NCI-H1436 treated with DMSO at 0.1 percent for 48 hours (cell line): Measurements from ENCODE around the gene GPRIN1.

Experiments
- DNase-seq: peaks from one replicate; lab custom pipeline; 2025; lab: John Stamatoyannopoulos, UW

Gene GPRIN1

DNA sequence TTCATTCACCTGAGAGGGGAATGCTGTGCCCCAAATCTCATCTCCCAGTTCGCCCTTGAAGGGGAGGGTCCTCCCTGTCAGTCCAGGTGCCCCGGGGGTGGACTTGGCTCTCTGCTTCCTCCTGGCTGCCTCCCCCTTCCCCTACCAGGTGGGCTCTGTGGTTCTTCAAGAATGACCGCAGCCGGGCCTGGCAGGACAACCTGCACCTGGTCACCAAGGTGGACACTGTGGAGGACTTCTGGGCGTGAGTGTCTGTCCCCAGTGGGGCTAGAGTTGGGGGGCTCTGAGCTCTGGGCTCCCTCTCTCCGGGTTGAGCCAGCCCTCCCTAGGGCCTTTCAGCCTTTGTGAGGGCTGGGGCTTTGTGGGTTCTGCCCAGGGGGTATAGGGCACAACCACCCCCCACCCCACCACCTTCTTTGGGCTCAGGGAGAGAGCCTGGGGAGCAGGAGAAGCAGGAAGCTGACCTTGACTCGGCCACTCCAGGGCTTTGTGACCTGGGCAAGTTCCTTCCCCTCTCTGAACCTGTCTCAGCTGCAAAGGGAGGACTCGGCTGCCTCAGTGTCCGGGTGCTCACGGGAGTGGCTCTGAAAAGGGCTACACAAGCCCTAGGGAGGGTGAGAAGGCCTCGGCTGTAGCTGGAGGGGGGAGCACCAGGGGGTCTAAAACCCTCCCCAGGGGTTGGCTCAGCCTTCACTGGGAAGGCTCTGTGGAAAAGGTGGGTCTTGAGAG is 33.7 kb upstream of the GPRIN1 start:
- no peak for DNase-seq

DNA sequence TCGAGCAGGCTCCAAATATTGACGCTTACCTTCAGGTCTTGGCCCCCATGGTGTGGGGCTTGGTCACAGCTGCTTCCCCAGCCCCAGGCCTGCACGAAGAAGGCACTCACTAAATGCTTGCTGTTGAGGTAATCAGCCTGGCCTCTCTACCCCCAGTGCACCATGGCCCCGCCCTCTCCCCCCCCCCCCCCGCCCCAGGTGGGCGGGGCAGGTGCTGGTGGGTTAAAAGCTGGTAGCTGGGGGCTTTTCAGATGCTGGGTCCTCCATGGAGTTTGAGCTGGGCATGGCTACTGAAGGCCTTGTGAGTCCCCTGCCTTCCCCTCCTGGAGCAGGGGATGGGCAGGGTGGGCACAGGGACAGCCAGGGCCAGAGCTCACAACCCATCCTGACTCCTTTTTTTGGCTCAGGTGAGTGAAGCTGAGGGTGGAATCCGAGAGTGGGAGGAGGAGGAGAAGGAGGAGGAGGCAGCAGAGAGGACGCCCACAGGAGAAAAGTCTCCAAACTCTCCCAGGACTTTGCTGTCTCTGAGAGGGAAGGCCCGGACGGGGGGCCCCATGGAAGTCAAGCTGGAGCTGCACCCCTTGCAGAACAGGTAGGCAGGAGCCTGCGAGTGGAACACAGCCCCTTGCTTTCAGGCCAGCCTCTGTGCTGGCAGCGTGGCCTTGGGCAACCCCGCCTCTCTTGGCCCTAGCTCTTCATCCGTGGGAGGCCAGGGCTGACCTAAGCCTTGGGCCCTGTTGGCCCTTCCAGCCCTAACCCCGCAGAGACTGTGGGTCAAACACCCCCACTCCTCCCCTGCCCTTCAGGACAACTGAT is 32.9 kb upstream of the GPRIN1 start:
- DNase-seq = no peak

DNA sequence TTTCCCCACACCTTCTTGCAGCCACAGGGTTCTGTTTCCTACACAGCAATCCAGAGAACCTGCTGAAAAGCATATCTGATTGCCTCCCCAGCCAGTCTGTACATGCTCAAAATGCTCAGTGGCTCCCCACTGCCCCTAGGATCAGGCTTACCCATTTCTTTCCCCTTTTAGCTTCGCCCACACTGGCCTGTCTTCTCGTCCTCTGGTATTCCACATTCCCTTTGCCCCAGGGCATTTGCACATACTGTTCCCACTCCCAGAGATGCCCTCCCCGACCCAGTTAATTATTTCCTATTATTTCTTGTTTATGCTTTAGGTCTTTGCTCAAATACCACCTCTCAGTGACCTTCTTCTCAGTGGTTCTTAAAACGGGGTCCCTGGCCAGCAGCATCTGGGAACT is 30.7 kb upstream of the GPRIN1 start:
- DNase-seq = no peak

DNA sequence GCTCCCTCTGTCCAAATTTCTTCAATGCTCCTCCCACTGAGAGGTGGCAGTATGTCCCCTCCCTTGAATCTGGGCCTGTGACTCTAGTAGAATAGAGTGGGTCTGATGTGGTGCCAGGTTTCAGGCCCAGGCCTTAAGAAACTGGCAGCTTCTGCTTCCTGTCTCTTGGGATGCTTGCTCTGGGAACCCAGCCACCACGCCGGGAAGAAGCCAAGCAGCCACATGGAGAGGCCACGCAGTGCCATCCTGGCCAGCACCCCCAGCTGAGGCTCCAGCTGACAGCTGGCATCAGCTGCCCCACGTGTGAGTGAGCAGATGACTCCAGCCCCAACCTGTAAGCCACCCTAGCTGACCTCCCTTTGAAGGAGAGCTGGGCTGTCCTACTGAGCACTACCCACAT is 30.0 kb upstream of the GPRIN1 start:
- DNase-seq = no peak

- no peak for DNase-seq
Measured at GRCh38 chr5:176639208-176639607, 29.3 kb upstream of the GPRIN1 start.

DNA sequence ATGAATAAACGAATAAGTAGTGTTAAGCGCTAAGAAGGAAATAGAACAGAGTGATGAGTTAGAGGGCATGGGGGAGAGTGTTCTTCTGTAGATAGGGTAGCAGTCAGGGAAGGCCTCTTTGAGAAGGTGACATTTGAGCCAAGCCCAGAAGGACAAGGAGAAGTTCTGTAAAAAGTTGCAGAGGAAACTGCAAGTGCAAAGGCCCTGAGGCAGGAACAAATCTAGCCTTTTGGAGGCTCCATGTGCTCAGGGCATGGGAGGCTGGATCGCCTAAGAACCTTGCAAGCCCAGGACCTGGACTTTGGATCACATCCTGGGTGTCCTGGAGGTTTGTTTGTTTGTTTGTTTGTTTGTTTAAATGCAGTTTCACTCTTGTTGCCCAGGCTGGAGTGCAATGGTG is 28.5 kb upstream of the GPRIN1 start:
- DNase-seq = no peak

- DNase-seq = no peak
Measured at GRCh38 chr5:176637556-176637955, 27.6 kb upstream of the GPRIN1 start.

DNA sequence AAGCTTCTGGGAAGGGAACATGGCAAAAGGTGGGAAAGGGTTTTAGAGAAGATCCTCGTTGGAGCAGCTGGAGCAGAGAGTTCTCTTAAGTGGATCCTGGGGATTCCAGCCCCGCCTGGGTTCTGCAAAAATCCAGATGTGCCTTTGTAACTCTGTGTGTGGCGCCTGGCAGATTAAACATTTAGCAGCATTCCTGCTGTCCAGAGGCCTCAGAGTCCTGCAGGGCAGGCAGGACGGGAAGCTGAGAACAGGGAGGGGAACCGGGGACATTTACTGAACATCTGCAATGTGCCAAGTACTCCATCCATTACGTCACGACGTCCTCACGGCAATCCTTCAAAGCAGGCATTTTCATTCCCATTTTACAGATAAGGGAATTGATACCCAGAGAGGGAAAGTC is 26.5 kb upstream of the GPRIN1 start:
- no peak for DNase-seq

DNA sequence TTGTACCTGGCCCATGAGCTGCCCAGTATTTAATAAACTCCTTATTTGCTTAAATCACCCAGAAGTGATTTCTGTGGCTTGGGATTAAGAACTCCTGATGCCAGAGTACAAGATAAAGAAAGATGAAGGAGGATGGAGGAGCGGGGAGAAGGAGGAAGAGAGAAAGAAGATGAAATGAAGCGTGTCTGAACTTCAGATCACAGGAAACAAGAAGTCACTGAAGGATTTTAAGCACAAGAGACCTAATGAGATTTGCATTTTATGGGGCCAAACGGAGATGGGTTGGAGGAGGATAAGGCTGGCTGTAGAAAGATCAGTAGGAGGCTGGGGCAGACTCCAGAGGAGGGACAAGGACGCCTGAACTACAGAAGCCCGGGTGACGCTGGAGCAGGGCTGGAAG is 23.6 kb upstream of the GPRIN1 start:
- no peak for DNase-seq

DNA sequence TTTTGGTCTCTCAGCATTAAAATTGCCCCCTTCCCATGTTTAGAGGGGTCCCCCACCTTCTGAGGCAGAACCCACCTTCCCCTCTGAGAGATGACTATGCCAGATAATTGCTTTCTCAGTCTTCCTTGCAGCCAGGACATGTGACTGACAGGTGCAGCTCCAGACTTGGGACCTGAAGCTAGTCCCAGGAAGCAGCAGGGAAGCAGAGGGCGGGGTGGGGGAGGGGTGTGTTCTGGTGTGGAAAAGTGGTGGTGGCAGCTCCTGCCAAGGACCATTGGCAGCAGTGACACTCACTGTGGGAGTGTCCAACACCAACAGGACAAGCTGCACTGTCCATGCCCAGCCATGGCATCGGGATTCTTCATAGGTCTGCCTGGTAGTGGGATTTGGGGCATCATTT is 22.8 kb upstream of the GPRIN1 start:
- DNase-seq = no peak

DNA sequence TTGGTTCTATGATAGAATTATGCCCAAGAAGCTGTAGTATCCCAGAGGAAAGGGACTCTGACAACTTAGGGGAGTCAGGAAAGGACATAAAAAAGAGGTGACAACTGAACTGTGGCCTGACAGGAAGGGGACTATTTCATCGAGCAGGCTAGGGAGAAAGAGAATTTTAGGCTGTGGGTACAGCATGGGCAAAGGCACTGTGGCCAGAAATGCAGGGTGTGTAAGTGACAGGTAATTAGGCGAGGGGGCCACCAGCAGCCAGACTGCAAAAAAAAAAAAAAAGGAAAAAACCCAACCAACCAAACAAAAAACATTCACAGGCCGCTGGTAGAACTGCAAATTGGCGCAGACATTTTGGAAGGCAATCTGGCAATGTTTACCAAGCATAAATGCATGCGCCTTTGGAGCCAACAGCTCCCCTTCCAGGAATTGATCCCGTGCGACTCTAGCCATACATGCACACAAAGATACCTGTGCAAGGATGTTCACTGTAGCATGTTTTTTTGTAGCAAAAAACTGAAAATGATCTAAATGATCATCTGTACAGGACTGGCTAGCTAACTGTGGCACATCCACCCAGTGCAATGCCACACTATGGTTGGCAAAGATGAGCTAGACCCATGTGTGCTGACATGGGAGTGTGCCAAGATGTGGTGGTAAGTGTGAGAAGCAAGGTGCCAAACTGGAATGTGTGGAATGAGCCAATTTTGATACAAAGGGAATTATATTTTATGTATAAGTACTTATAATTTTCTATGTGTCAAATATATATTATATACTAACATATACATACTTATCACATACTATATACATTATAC is 21.6 kb upstream of the GPRIN1 start:
- no peak for DNase-seq

- no peak for DNase-seq
Measured at GRCh38 chr5:176630681-176631222, 20.8 kb upstream of the GPRIN1 start.

DNA sequence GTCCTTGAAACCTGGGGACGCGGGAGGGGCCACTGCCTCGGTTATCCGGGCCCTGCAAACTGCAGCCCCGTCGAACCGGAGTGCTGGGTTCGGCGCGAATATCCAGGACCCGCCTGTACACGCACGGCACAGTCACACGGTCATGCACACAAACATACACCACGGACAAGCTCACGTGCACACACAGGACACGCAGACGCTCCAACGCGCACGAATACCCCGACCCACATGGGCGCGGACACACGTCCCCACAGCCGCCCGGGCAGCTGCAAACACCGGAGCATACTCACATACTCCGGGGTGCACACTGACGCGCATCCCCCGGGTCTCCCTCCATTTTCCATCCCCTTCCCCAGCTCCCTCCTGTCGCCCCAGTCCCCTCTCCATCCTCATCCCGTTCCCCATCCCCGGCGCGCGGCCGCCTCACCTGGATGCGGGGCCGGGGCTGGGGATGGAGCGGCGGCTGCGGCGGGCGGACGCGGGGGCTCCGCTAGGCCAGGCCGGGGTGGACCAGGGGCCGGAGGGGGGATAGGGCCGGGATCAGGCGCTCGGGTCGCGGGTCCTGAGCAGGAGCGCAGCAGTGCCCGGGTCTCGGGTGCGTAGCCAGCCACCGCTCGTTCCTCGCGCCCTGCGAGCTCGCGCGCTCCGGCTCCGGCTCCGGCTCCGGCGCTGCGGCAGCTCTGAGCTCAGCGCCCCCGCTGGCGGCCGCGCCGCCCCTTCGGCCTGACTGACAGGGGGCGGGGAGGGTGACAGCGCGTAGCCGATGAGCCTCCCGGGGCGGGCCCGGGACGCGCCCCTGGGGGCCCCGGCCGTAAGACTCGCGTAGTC is 20.1 kb upstream of the GPRIN1 start, which contains the start of the genes EIF4E1B and SNCB:
Gene EIF4E1B (plus strand): TSS at position 823 of the 828 bp plus-strand sequence. CDS start 12,113 bp downstream, outside the sequence.
Gene SNCB (minus strand): TSS at position 682 of the 828 bp plus-strand sequence. CDS start 880 bp downstream, outside the sequence.
- DNase-seq = no peak

DNA sequence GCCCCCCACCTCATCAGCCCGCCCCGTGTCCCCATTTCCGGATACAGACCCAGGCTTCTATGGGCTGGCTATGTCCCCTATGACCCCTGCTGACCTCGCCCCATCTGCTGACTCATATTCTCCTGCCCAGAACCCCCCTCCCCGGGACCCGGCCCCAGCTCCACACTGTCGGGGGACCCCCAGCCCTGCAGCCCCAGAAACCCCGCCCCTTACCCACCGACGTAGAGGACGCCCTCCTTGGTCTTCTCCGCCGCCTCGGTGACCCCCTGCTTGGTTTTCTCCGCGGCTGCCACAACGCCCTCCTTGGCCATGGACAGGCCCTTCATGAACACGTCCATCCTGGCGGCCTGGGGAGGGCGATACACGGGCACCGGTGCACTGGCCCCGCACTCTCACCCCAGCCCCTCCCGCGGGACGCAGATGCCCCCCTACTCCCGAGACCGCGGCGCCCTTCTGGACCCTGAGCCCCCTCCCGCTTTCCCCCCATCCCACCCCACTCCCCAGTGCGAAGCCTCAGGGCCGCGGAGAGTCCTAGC is 19.4 kb upstream of the GPRIN1 start:
- no peak for DNase-seq

GRCh38 chr5:176628406-176629228 is 18.7 kb upstream of the GPRIN1 start:
- DNase-seq = no peak

- DNase-seq = no peak
Measured at GRCh38 chr5:176627582-176627981, 17.6 kb upstream of the GPRIN1 start.

DNA sequence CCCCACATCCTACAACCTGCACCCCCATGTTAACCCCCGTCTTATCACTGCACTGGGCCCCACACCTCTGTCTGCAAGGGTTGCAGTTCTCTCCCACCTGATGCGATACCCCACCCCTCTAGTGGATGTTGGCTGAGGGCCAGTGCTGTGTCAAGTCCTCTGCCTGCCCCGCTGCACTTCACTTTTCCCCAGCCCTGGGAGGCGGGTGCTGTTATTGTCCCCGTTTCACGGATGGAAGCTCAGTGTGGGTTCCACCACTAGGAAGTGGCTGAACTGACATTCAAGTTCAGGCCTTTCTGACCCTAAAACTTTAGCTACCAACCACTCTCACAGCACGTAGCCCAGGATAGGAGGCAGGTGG is 16.9 kb upstream of the GPRIN1 start:
- DNase-seq = no peak

DNA sequence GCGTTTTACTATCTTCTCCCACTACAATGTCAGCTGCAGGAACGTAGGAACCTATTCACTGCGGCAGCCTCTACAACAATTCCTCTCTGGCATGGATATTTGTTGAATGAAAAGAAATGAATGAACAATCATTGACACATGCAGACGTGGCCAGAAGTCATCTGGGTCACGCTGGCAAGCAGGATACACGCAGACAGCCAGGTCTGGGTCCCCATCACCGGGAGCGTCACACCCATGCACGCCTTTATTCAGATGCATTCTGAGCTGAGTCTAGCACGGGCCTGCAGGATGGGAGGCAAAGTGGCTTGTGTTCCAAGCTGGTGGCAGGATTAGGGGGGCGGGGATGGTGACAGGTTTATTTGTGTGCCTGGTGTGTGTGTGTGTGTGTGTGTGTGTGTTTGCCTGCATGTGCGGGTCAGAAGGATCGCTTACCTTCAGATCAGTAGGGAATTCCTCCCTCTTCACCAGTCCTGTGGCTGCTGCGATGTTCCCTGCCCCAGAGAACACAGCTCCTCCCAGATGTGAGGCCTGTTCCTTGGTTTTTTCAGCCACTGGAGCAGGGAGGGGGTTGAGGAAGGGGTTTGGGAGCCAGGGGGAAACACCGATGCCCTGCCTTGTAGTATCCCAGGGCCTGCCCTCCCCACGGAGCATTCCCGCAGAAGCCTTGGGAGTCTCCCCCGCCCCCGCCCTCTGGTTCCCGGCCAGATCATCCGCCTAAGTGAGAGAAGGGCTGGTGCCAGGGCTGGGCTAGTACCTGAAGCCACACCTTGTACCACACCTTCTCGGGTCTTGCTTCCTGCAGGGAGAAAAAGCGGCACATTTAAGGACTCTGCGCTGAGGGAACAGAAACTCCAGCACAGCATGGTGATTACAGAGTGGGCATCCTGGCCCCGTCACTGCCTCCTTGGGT is 16.3 kb upstream of the GPRIN1 start:
- DNase-seq = no peak

GRCh38 chr5:176625512-176625911 is 15.6 kb upstream of the GPRIN1 start:
- no peak for DNase-seq
